Keratinocyte (primary cell): ENCODE measurements around the gene PCDHGA10. TPM values are rescaled to one million over a fixed set of nuclear protein-coding genes. Genes with fewer than 3 reads are reported as not detected.
"Not testable (repeated sequence)": the region's sequence is repeated elsewhere in the genome, so short reads cannot be mapped to it uniquely, and the experiment has no call there.

Source experiments
- DNase-seq: peaks from one replicate; pipeline ENCODE4 v3.0.0-alpha.2; 2011; ENCODE audit warnings: low read depth, missing footprints, low spot score
- FAIRE-seq: peaks from 2 replicates; lab custom pipeline; 2011; peaks lifted over from hg19 to GRCh38; lab: Jason Lieb, UNC
- H2AFZ ChIP-seq: 2 replicates; pipeline ENCODE4 v1.6.0; 2012; ENCODE audit warnings: low read length, control low read depth, inconsistent platforms; ENCODE audit not compliant: control insufficient read depth
- H3K27ac ChIP-seq: 2 replicates; pipeline ENCODE4 v1.5.1; 2011; ENCODE audit warnings: low read length; ENCODE audit not compliant: control insufficient read depth, insufficient read depth
- H3K27me3 ChIP-seq: 3 replicates; pipeline ENCODE4 v1.6.0; 2011; ENCODE audit warnings: low read length; ENCODE audit not compliant: control insufficient read depth, insufficient read depth; ENCODE audit errors: extremely low read depth
- H3K36me3 ChIP-seq, 2 experiments: 2 replicates in 1 of 2; 3 replicates in 1 of 2; pipeline ENCODE4 v1.5.1; 2011; ENCODE audit warnings: low read length in 2 of 2, mild to moderate bottlenecking in 1 of 2; ENCODE audit not compliant: control insufficient read depth in 2 of 2, insufficient read depth in 2 of 2; ENCODE audit errors: extremely low read depth in 1 of 2
- H3K4me1 ChIP-seq: 3 replicates; pipeline ENCODE4 v1.5.1; 2011; ENCODE audit warnings: low read length; ENCODE audit not compliant: control insufficient read depth, insufficient read depth; ENCODE audit errors: extremely low read depth
- H3K4me2 ChIP-seq: 3 replicates; pipeline ENCODE4 v1.6.0; 2011; ENCODE audit warnings: low read depth, low read length; ENCODE audit not compliant: control insufficient read depth, insufficient read depth; ENCODE audit errors: extremely low read depth
- H3K4me3 ChIP-seq, 3 experiments: fragments of 200-600 bp in 1 of 3; sonication (generic) in 1 of 3; 2 replicates in 2 of 3; 3 replicates in 1 of 3; pipeline ENCODE4 v1.5.1; 2011 to 2016; ENCODE audit warnings: low read length in 3 of 3, mild to moderate bottlenecking in 3 of 3, control low read depth in 2 of 3, inconsistent platforms in 1 of 3, low read depth in 1 of 3, mixed read lengths in 1 of 3, mixed run types in 1 of 3, moderate library complexity in 1 of 3; ENCODE audit not compliant: control insufficient read depth in 2 of 3, insufficient read depth in 2 of 3; ENCODE audit errors: extremely low read depth in 1 of 3
- H3K79me2 ChIP-seq: 2 replicates; pipeline ENCODE4 v1.6.0; 2012; ENCODE audit warnings: low read length; ENCODE audit not compliant: control insufficient read depth, insufficient read depth
- H3K9ac ChIP-seq: 3 replicates; pipeline ENCODE4 v1.6.0; 2011; ENCODE audit warnings: low read length; ENCODE audit not compliant: control insufficient read depth, insufficient read depth; ENCODE audit errors: extremely low read depth
- H3K9me1 ChIP-seq: 3 replicates; pipeline ENCODE4 v1.6.0; 2011; ENCODE audit warnings: low read length; ENCODE audit not compliant: control insufficient read depth, insufficient read depth; ENCODE audit errors: extremely low read depth
- H3K9me3 ChIP-seq: 2 replicates; pipeline ENCODE4 v1.5.1; 2012; ENCODE audit warnings: low read depth, low read length; ENCODE audit not compliant: control insufficient read depth
- H4K20me1 ChIP-seq: 3 replicates; pipeline ENCODE4 v1.6.0; 2011; ENCODE audit warnings: low read length; ENCODE audit not compliant: control insufficient read depth, insufficient read depth; ENCODE audit errors: extremely low read depth
- CTCF ChIP-seq, 3 experiments: IDR thresholded peaks in 1 of 3; conservative IDR thresholded peaks in 1 of 3; optimal IDR thresholded peaks in 1 of 3; 2 replicates in 2 of 3; 3 replicates in 1 of 3; pipeline versions ENCODE3 to v1.5.1; 2011; ENCODE audit warnings: low read length in 3 of 3, mild to moderate bottlenecking in 3 of 3, moderate library complexity in 2 of 3, control low read depth in 1 of 3, inconsistent platforms in 1 of 3; ENCODE audit not compliant: insufficient read depth in 2 of 3; ENCODE audit errors: extremely low read depth in 1 of 3
- EZH2 ChIP-seq: IDR thresholded peaks from one replicate; pipeline ENCODE4 v1.6.1; 2012; ENCODE audit warnings: inconsistent platforms, mild to moderate bottlenecking, low read length, moderate library complexity
- dilution Hi-C: fragments of 300-500 bp; cut with MboI; formaldehyde crosslinking; loops from one replicate; pipeline ENCODE4 v1.7.0; 2020; ENCODE audit warnings: low sequenced_read_pairs; ENCODE audit not compliant: extremely low pct_ligation_motif_present
- polyA plus RNA-seq, 5 experiments: library from polyadenylated mRNA; depleted of rRNA in 3 of 5; stranded (reverse) in 3 of 5; stranded (forward) in 1 of 5; unstranded in 1 of 5; fragments of >200 nt; gene quantifications; 1 replicate in 1 of 5; 2 replicates in 3 of 5; 3 replicates in 1 of 5; pipeline versions ENCODE4 v1.2.1 to v1.2.3, GENCODE V29; 2011 to 2012; ENCODE audit warnings: missing spikeins in 2 of 5, low read depth in 1 of 5, low replicate concordance in 1 of 5

PCDHGA10 gene
- polyA plus RNA-seq, 1 donor (not counting 4 experiments of a cell fraction or from before 2014, with no cell fraction given): 1.3 TPM

- Histone ChIP-seq H3K79me2 (no peaks in the 10 kb centered on the region), H3K4me3 (peak overlapping the region; percentile 35 to 76 (median 75)), H3K27me3 (peaks cover 15% of the 10 kb centered on the region), H3K27ac (no peak overlapping the region), H2AFZ (peak overlapping the region; percentile 80), H3K9ac (no peak overlapping the region), H3K4me1 (peaks cover 5% of the 10 kb centered on the region), H3K9me3 (peaks cover 23% of the 10 kb centered on the region), H3K9me1 (no peaks in the 10 kb centered on the region), H4K20me1 (no peaks in the 10 kb centered on the region), H3K36me3 (no peaks in the 10 kb centered on the region), H3K4me2 (peak overlapping the region; percentile 82)
- no peak for DNase-seq
- TF ChIP-seq CTCF (optimal IDR thresholded peaks at IDR 0.05 in 1 of 3, IDR thresholded peaks at IDR 0.05 in 1 of 3, conservative IDR thresholded peaks at IDR 0.05 in 1 of 3; ENCODE audit: extremely low read depth in 1 of 3, insufficient read depth in 2 of 3, low read length in 3 of 3): no peak
- no peak for TF ChIP-seq EZH2
- FAIRE-seq: no peak
- dilution Hi-C loops: no loop called here
Observed at GRCh38 chr5:141413540-141414069, 818 bp downstream of the PCDHGA10 start.

- FAIRE-seq, H3K9ac ChIP-seq: not testable (repeated sequence)
- peaks cover 23% of the 10 kb centered on the region for H3K9me3 ChIP-seq
Observed at GRCh38 chr5:141414548-141415274, 1.9 kb downstream of the PCDHGA10 start.

GRCh38 chr5:141415275-141415618 is 2.5 kb downstream of the PCDHGA10 start:
- DNase-seq, H3K79me2 ChIP-seq, H3K27ac ChIP-seq, H3K36me3 ChIP-seq, dilution Hi-C loops, H3K4me1 ChIP-seq, FAIRE-seq, H3K9me1 ChIP-seq, H3K9ac ChIP-seq, H2AFZ ChIP-seq, H3K4me3 ChIP-seq, H4K20me1 ChIP-seq, H3K4me2 ChIP-seq: not testable (repeated sequence)
- H3K27me3 ChIP-seq: peaks cover 21% of the 10 kb centered on the region
- H3K9me3 ChIP-seq: peaks cover 21% of the 10 kb centered on the region

More at GRCh38 chr5:141414548-141415274, 1.9 kb downstream of the PCDHGA10 start:
- DNase-seq, H4K20me1 ChIP-seq, H2AFZ ChIP-seq, H3K9me1 ChIP-seq, H3K4me2 ChIP-seq, H3K4me1 ChIP-seq, H3K36me3 ChIP-seq, H3K4me3 ChIP-seq, H3K27ac ChIP-seq, dilution Hi-C loops, H3K79me2 ChIP-seq: not testable (repeated sequence)
- peaks cover 22% of the 10 kb centered on the region for H3K27me3 ChIP-seq
